Duodenal mucosa (tissue), 2 donors: Measurements from ENCODE around the gene HCRTR2.

Source experiments
- H3K27ac ChIP-seq: one replicate; pipeline ENCODE4 v1.7.0; 2013; ENCODE audit warnings: low read depth, low read length
- H3K27me3 ChIP-seq, 2 donors: one replicate each; pipeline ENCODE4 v1.7.0; 2013; ENCODE audit warnings: low read length in 2 of 2, control low read depth in 1 of 2; ENCODE audit not compliant: insufficient read depth in 2 of 2, control insufficient read depth in 1 of 2
- H3K36me3 ChIP-seq, 2 donors: one replicate each; pipeline ENCODE4 v1.7.0; 2013; ENCODE audit warnings: low read length in 2 of 2, control low read depth in 1 of 2; ENCODE audit not compliant: insufficient read depth in 2 of 2, control insufficient read depth in 1 of 2
- H3K4me1 ChIP-seq, 2 donors: one replicate each; pipeline ENCODE4 v1.7.0; 2013; ENCODE audit warnings: low read length in 2 of 2, control low read depth in 1 of 2; ENCODE audit not compliant: insufficient read depth in 2 of 2, control insufficient read depth in 1 of 2
- H3K4me3 ChIP-seq, 2 donors: one replicate each; pipeline ENCODE4 v1.7.0; 2013; ENCODE audit warnings: low read length in 2 of 2, low read depth in 1 of 2
- H3K9ac ChIP-seq, 2 donors: one replicate each; pipeline ENCODE4 v1.7.0; 2013; ENCODE audit warnings: low read length in 2 of 2, low read depth in 1 of 2
- H3K9me3 ChIP-seq, 2 donors: one replicate each; pipeline ENCODE4 v1.7.0; 2013; ENCODE audit warnings: low read length in 2 of 2, control low read depth in 1 of 2; ENCODE audit not compliant: control insufficient read depth in 1 of 2

HCRTR2 gene

GRCh38 chr6:55175078-55176049 lies 1.0 kb downstream of the HCRTR2 start:
- Histone ChIP-seq H3K36me3 (no peaks in the 10 kb centered on the region), H3K9me3 (no peaks in the 10 kb centered on the region), H3K4me3 (no peak overlapping the region), H3K4me1 (peaks cover 0 to 2% of the 10 kb centered on the region in 2 donors), H3K27ac (no peak overlapping the region), H3K27me3 (peaks cover 17 to 26% of the 10 kb centered on the region in 2 donors), H3K9ac (no peak overlapping the region)

- H3K27me3 ChIP-seq: peaks cover 17 to 26% of the 10 kb centered on the region in 2 donors
- H3K4me1 ChIP-seq: peaks cover 0 to 2% of the 10 kb centered on the region in 2 donors
These were observed 2.6 kb downstream of the HCRTR2 start for GRCh38 chr6:55176958-55177357.

DNA sequence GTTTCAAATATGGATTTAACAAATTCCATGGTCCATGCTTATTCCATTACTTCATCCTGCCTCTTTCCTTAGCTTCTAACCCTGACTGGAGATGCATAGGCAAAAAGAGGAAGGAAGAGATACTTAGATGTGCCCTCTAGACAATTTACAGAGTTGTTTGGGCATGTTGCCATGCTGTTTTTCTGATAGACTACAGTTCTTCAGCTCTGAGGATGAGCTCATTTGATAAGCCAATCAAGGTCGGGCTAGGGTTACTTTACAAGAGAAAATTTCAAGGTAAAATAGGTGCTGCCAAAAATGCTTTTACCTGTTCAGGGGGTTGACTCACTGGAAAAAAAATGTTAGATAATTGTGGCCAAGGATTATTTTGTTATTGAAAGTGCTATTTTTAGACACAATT lies 5.9 kb downstream of the HCRTR2 start:
- Histone ChIP-seq H3K4me1 (no peaks in the 10 kb centered on the region), H3K27me3 (peaks cover 6 to 7% of the 10 kb centered on the region in 2 donors), H3K27ac (no peak overlapping the region), H3K9ac (no peak overlapping the region), H3K9me3 (no peaks in the 10 kb centered on the region), H3K4me3 (no peak overlapping the region), H3K36me3 (no peaks in the 10 kb centered on the region)

More at GRCh38 chr6:55176958-55177357, 2.6 kb downstream of the HCRTR2 start:
- Histone ChIP-seq H3K36me3 (no peaks in the 10 kb centered on the region), H3K9me3 (no peaks in the 10 kb centered on the region), H3K4me3 (no peak overlapping the region), H3K9ac (no peak overlapping the region), H3K27ac (no peak overlapping the region)

DNA sequence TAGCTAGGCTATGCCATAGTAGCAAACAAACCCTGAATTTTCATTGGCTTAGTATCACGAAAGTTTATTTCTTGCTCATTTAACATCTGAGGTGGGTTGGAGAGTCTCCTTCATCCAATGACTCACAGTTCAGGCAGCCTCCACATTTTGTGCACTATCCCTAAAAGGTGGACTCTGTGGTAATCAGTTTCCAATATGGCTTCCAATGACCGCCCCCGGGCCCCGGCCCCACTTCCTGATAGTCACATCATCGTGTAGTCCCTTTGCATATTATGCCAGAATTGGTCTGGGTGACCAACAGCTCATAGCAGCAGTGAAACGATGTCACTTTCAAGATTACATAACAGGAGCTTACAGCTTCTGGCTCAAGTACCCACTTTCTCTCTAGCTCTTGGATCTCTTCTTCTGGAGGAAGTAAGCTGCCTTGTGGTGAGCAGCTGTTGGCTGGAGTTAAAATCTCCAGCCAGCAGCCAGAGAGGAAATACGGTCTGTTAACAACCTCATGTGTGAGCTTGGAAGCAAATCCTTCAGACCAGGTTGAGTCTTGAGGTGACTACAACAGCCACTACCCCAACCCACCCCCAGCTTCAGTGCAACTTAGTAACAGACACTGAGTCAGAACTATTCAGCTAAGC lies 7.8 kb downstream of the HCRTR2 start:
- no peak overlapping the region for H3K9ac ChIP-seq
- H3K9me3 ChIP-seq: no peaks in the 10 kb centered on the region
- H3K36me3 ChIP-seq: no peaks in the 10 kb centered on the region
- H3K27ac ChIP-seq: no peak overlapping the region
- no peaks in the 10 kb centered on the region for H3K27me3 ChIP-seq
- no peaks in the 10 kb centered on the region for H3K4me1 ChIP-seq
- H3K4me3 ChIP-seq: no peak overlapping the region

- Histone ChIP-seq H3K36me3 (no peaks in the 10 kb centered on the region), H3K27ac (no peak overlapping the region), H3K4me1 (no peaks in the 10 kb centered on the region), H3K4me3 (no peak overlapping the region), H3K27me3 (no peaks in the 10 kb centered on the region), H3K9me3 (no peaks in the 10 kb centered on the region), H3K9ac (no peak overlapping the region)
These were observed 10.6 kb downstream of the HCRTR2 start for GRCh38 chr6:55184782-55185530.

DNA sequence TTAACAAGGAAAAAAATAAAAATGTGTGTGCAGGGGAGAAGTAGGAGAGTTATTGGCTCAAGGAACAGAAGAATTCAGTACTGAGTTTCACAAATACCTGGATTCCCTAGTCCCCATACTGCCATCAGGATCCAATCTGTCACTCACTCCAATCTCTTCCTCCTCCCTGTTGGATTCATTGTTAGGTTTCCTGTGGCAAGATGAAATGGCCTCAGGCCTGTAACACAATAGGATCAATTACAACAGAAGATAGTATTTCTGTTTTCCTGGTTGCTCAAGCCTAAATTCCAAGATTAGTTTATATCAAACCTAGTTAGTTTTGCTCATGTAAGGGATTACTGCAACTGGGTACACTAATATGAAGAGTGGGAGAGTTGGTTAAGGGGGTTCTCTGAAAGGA lies 24.4 kb downstream of the HCRTR2 start:
- Histone ChIP-seq H3K27me3 (no peaks in the 10 kb centered on the region), H3K4me1 (no peaks in the 10 kb centered on the region), H3K4me3 (no peak overlapping the region), H3K36me3 (no peaks in the 10 kb centered on the region), H3K27ac (no peak overlapping the region), H3K9ac (no peak overlapping the region), H3K9me3 (no peaks in the 10 kb centered on the region)

- no peaks in the 10 kb centered on the region for H3K27me3 ChIP-seq
- no peak overlapping the region for H3K4me3 ChIP-seq
- no peak overlapping the region for H3K27ac ChIP-seq
- H3K9me3 ChIP-seq: no peaks in the 10 kb centered on the region
- no peaks in the 10 kb centered on the region for H3K36me3 ChIP-seq
- no peak overlapping the region for H3K9ac ChIP-seq
- no peaks in the 10 kb centered on the region for H3K4me1 ChIP-seq
These were observed 24.9 kb downstream of the HCRTR2 start for GRCh38 chr6:55199239-55199638.

GRCh38 chr6:55208478-55209458 lies 34.5 kb downstream of the HCRTR2 start:
- Histone ChIP-seq H3K4me1 (no peaks in the 10 kb centered on the region), H3K4me3 (no peak overlapping the region), H3K36me3 (no peaks in the 10 kb centered on the region), H3K9ac (no peak overlapping the region), H3K9me3 (no peaks in the 10 kb centered on the region), H3K27ac (no peak overlapping the region), H3K27me3 (no peaks in the 10 kb centered on the region)

DNA sequence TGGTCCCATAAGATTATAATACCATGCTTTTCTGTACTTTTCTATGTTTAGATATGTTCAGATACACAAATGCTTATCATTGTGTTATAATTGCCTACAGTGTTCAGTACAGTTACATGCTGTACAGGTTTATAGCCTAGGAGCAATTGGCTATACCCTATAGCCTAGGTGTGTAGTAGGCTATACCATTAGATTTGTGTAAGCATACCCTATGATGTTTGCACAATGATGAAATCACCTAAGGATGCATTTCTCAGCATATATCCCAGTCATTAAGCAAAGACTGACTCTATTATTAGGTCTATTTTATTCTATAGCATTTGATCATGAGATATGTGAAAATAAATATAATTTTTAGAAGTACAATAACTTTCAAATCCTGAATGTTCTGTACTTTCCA lies 36.6 kb downstream of the HCRTR2 start:
- Histone ChIP-seq H3K27ac (no peak overlapping the region), H3K9ac (no peak overlapping the region), H3K9me3 (no peaks in the 10 kb centered on the region), H3K27me3 (no peaks in the 10 kb centered on the region), H3K4me3 (no peak overlapping the region), H3K4me1 (no peaks in the 10 kb centered on the region), H3K36me3 (no peaks in the 10 kb centered on the region)
